Heart right ventricle (tissue), 16 donors: Measurements from ENCODE around the gene PNMA6E. TPM values are rescaled to one million over a fixed set of nuclear protein-coding genes. Genes with fewer than 3 reads are reported as not detected.

Experiments
- ATAC-seq, 8 donors: fragments of 200-7000 bp; cut with Tn5 transposase; one replicate each; pipeline ENCODE4 v1.9.1; 2020; ENCODE audit warnings: mild to moderate bottlenecking in 8 of 8, moderate library complexity in 8 of 8, moderate number of reproducible peaks in 1 of 8
- DNase-seq, 2 donors: peaks; one replicate each; pipeline ENCODE4 v3.0.0-alpha.2; 2020
- H3K27ac ChIP-seq, 10 donors: fragments of 200-600 bp; sonication (generic) in 2 of 10; one replicate each; pipeline versions ENCODE4 v1.5.0 to v1.8.0; 2020 to 2022; ENCODE audit warnings: mild to moderate bottlenecking in 3 of 10
- H3K27me3 ChIP-seq, 7 donors: fragments of 200-600 bp; one replicate each; pipeline ENCODE4 v1.8.0; 2021 to 2022; ENCODE audit warnings: mild to moderate bottlenecking in 2 of 7
- H3K36me3 ChIP-seq, 9 donors: fragments of 200-600 bp; sonication (generic) in 1 of 9; one replicate each; pipeline versions ENCODE4 v1.5.0 to v1.8.0; 2020 to 2022; ENCODE audit warnings: mild to moderate bottlenecking in 2 of 9
- H3K4me1 ChIP-seq, 9 donors: fragments of 200-600 bp; sonication (generic) in 1 of 9; one replicate each; pipeline versions ENCODE4 v1.5.0 to v1.8.0; 2020 to 2022; ENCODE audit warnings: mild to moderate bottlenecking in 4 of 9
- H3K4me3 ChIP-seq, 10 donors: fragments of 200-600 bp; sonication (generic) in 2 of 10; one replicate each; pipeline versions ENCODE4 v1.5.0 to v1.8.0; 2020 to 2022; ENCODE audit warnings: mild to moderate bottlenecking in 7 of 10, moderate library complexity in 2 of 10
- H3K9me3 ChIP-seq, 11 donors: fragments of 200-600 bp in 10 of 11; sonication (generic) in 2 of 11; one replicate each; pipeline versions ENCODE4 v1.5.0 to v1.8.0; 2013 to 2022; ENCODE audit warnings: mild to moderate bottlenecking in 2 of 11, control low read depth in 1 of 11, moderate library complexity in 1 of 11
- CTCF ChIP-seq, 9 donors: fragments of 200-600 bp; sonication (generic) in 2 of 9; IDR thresholded peaks; one replicate each; pipeline versions ENCODE4 v1.5.0 to v1.8.0; 2021 to 2022; ENCODE audit warnings: antibody characterized with exemption in 9 of 9, mild to moderate bottlenecking in 5 of 9, moderate library complexity in 1 of 9
- WGBS, 2 donors: extraction: QIAGEN DNeasy Blood & Tissue Kit; methylation state at CpG; one replicate each; pipeline ENCODE4 v1.1.7; 2013; ENCODE audit warnings: inconsistent platforms in 1 of 2; 5-methylcytosine and 5-hydroxymethylcytosine counted together
- intact Hi-C, 10 donors: fragments of 100-400 bp; cut with DNase I; formaldehyde crosslinking; loops; one replicate each; pipeline versions ENCODE4 v1.11.1 to v1.14.2; 2022
- polyA plus RNA-seq, 2 donors: library from polyadenylated mRNA; stranded (reverse); fragments of 200-250 nt; gene quantifications; one replicate each; pipeline ENCODE4 v1.2.3, GENCODE V29; 2013
- total RNA-seq, 10 donors: library from RNA; stranded (reverse); fragmentation: NEBNext Ultra II Directional in 3 of 10; extraction: Animal tissue kit (Norgen Biotek cat#: 25700) in 3 of 10; gene quantifications; one replicate each; pipeline versions ENCODE4 v1.2.1 to v1.2.4, GENCODE V29; 2021 to 2023
- donor health status: Arrhythmogenic right ventricular cardiomyopathy.
- donor health status: ischemic (EF 13 %, LVEDD 7.1; RV severe dilation, severe dysfunction).
- donor health status: healthy with polysubstance abuse.
- donor health status: DM: no; HTN: yes; CAD: no.
- donor health status: DM: no; HTN: no; CAD: no.
- donor health status: ischemic (EF 25% LVEDD 6.9; RV normal size, moderate dysfunction).
- donor health status: ischemic (EF 25% LVEDD 5.7; RV mildly dilated, moderate dysfunction).
- donor health status: healthy.
- donor health status: DM: yes; HTN: yes; CAD: no.
- donor health status: Ischemic cardiomyopathy.
- donor health status: ischemic (EF 35%, LVEDD 5.7; RV mildly dilated, moderate dysfunction).
- donor health status: nonischemic (EF 11% LVEDD 7.7; RV severe dilation, severe dysfunction).
- donor health status: DM: yes; HTN: yes; CAD: no.
- donor health status: PGD.
- donor health status: ischemic (EF 29% LVEDD 5.4; RV normal size, mild dysfunction).
- donor health status: nonischemic (EF 23%, LVEDD 6.1; RV moderate dilation, normal function).

The PNMA6E gene
- total and polyA plus RNA-seq, 12 donors = not detected

- Histone ChIP-seq H3K27ac (no peak overlapping the region), H3K4me1 (no peaks in the 10 kb centered on the region), H3K4me3 (no peak overlapping the region), H3K36me3 (no peaks in the 10 kb centered on the region), H3K27me3 (peaks cover 0 to 42% (median 0%) of the 10 kb centered on the region in 7 donors), H3K9me3 (no peaks in the 10 kb centered on the region)
- intact Hi-C loops = no loop called here
- TF ChIP-seq CTCF (IDR thresholded peaks at IDR 0.05) = no peak
- no peak for ATAC-seq
- 68 to 78% methylated on average over 8 of the region's 8 CpGs for WGBS, 2 donors
- no peak for DNase-seq
These were observed 30.7 kb downstream of the PNMA6E start for GRCh38 chrX:153370293-153371055.

DNA sequence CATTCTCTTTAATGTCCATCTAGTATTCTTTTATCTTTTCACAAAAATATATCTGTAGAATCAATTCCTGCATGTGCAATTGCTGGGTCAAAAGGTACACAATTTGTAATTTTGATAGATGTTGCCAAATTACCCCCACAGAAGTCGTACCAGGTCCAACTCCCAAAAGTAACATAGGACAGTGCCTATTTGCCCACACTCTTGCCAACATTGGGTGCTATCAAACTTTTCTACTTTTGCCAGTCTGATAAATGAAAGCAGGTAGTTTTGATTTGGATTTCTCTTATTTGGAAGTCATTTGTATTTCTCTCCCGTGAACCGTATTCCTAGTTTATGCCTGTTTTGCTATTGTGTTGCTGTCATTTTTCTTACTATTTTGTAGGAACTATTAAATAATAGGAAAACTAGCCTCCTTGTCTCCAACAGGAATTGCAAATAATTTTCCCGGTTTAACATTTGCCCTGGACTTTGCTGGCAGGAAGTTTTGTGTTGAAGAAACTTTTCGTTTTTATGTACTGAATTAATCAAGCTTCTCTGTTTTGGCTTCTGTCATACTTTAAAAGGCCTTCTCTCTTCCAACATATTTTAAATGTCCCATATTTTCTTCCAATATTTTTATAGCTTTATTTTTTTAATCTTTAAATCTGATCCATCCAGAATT lies 34.1 kb downstream of the PNMA6E start:
- Histone ChIP-seq H3K27ac (no peak overlapping the region), H3K27me3 (peaks cover 0 to 48% (median 0%) of the 10 kb centered on the region in 7 donors), H3K36me3 (no peaks in the 10 kb centered on the region), H3K4me3 (no peak overlapping the region), H3K4me1 (no peaks in the 10 kb centered on the region), H3K9me3 (no peaks in the 10 kb centered on the region)
- no peak for TF ChIP-seq CTCF (IDR thresholded peaks at IDR 0.05)
- DNase-seq = no peak
- 79 to 88% methylated on average over 5 of the region's 5 CpGs for WGBS, 2 donors
- intact Hi-C loops = no loop called here
- ATAC-seq = no peak

DNA sequence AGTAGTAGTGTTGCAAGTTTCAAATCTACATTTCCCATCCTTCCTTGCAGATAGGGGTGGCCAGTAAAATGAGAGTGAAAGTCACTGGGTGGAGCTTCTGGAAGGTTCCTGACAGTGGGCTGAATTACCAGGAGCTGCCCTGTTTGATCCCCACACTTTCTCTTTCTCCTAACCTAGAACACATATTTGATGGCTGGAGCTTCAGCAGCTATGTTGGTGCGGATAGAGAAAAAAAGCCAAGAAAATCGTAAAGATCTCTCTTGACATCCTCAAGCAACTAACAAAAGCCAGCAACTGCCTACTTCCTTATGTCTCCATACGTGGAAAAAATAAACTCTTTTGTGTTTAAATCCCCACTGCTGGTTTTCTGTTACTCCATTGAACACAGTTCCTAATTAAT lies 35.0 kb downstream of the PNMA6E start:
- Histone ChIP-seq H3K36me3 (no peaks in the 10 kb centered on the region), H3K4me1 (no peaks in the 10 kb centered on the region), H3K9me3 (no peaks in the 10 kb centered on the region), H3K27ac (no peak overlapping the region), H3K27me3 (peaks cover 0 to 39% (median 0%) of the 10 kb centered on the region in 7 donors), H3K4me3 (no peak overlapping the region)
- no peak for TF ChIP-seq CTCF (IDR thresholded peaks at IDR 0.05)
- 80 to 89% methylated on average over 3 of the region's 3 CpGs for WGBS, 2 donors
- DNase-seq (no peak), ATAC-seq (no peak)
- intact Hi-C loops = no loop called here

- DNase-seq = no peak
- intact Hi-C loops = no loop called here
- WGBS, 2 donors = 87 to 96% methylated on average over 4 of the region's 4 CpGs
- no peaks in the 10 kb centered on the region for H3K4me1 ChIP-seq
- H3K27me3 ChIP-seq = peaks cover 0 to 35% (median 0%) of the 10 kb centered on the region in 7 donors
- TF ChIP-seq CTCF (IDR thresholded peaks at IDR 0.05) = no peak
- ATAC-seq = no peak
- H3K9me3 ChIP-seq = no peaks in the 10 kb centered on the region
- H3K27ac ChIP-seq = no peak overlapping the region
- no peak overlapping the region for H3K4me3 ChIP-seq
- H3K36me3 ChIP-seq = no peaks in the 10 kb centered on the region
These were observed 35.5 kb downstream of the PNMA6E start for GRCh38 chrX:153365670-153366069.
